NCI-H1436 treated with DMSO at 0.1 percent for 48 hours (cell line): ENCODE results near the gene SH2D7.

Experiments used
- DNase-seq: peaks from one replicate; lab custom pipeline; 2025; lab: John Stamatoyannopoulos, UW

The SH2D7 gene

GRCh38 chr15:78061963-78062427 lies 30.4 kb upstream of the SH2D7 start:
- no peak for DNase-seq

DNA sequence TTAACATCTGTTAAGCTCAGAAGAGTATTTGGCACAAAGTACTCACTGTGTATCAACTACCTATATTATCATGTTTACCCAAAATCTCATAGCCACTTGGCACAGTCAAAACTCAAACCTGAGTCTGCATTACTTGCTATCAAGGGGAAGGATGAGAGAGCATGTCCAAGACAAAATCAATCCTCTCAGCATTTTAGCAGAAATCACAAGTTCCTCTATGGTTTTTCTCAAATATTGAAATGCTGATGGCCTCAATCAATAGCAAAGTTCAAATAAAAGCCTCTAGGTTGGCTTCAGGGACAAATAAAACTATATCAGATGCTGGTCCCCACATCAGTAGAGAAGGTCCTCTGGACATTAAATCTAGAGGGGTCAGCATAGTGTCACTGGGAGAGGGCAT lies 29.1 kb upstream of the SH2D7 start:
- no peak for DNase-seq

- DNase-seq, result no peak
Observed at GRCh38 chr15:78063970-78064385, 28.4 kb upstream of the SH2D7 start.

- no peak for DNase-seq
Observed at GRCh38 chr15:78064544-78064943, 27.8 kb upstream of the SH2D7 start.

- no peak for DNase-seq
Observed at GRCh38 chr15:78065284-78065872, 27.0 kb upstream of the SH2D7 start.

GRCh38 chr15:78065973-78066946 lies 26.1 kb upstream of the SH2D7 start:
- no peak for DNase-seq

GRCh38 chr15:78067328-78068228 lies 24.8 kb upstream of the SH2D7 start:
- DNase-seq, result no peak

DNA sequence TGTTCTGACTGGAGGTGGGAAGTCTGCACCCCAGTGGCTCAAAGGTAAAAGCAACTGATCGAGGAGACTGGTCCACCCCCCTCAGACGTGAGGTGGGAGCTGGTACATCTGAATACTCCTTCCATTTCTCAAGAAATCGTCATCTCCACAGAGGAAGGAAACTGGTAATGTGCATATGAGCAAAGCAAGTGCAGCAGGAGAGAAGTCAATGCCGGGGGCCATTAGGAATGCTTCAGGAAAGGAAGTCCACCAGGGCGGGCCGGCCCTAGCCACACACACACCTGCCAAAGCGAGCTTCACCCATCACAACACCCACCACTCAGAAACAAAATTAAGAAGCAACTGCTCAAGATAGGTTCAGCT lies 23.3 kb upstream of the SH2D7 start:
- DNase-seq, result no peak

DNA sequence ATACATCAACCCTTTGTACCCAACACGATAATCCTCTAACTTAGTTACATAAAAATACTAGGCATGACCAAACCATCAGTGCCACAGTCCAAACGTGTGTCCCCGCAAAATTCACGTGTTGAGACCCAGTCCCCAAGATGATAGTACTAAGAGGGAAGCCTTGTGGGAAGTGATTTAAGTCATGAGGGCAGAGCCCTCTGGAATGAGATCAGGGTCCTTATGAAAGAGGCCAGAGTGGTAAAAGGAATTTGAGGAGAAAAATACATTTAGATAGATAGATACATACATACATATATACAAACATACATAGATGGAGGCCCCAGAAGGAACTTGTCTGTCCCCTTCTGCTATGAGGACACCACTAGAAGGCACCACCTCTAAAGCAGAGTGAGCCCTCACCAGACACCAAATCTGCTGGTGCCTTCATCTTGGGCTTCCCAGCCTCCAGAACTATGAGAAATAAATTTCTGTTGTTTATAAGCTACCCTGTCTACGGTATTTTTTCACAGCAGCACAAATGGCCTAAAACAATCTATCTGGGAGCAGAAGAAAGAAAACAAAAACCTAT lies 22.8 kb upstream of the SH2D7 start:
- DNase-seq, result no peak

- DNase-seq, result no peak
Observed at GRCh38 chr15:78070049-78070700, 22.2 kb upstream of the SH2D7 start.

GRCh38 chr15:78071383-78071782 lies 21.0 kb upstream of the SH2D7 start:
- no peak for DNase-seq

GRCh38 chr15:78072080-78072892 lies 20.1 kb upstream of the SH2D7 start:
- no peak for DNase-seq

DNA sequence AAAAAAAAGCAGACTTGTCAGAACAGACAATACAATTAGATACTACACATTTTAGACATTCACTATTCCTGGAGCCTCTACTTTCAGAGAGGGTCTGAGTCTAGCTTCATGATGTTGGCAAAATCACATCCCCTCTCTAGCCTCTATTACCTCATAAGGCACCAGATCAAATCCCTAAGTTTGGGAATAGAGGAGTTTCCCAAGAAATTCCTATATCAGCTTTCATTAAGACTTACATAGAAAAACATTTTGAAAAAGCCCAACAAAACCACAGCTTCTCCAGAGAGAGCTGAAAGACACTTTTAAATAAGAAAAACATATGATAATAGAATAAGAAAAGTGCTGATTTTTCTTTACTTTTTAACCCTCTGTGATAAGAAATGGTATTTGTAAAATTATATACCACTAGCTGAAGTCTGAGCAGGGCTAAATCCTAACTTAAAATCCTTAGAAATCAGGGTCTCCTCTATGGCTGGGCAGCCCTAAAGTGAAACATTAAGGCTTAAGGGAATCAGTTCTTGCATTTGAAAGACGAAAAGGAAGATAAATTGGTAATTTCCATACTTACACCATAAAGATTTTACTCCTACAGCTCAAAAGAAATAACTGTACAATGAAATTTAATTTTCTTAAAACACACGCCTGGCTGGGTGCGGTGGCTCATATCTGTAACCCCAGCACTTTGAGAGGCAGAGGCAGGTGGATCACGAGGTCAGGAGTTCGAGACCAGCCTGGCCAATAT lies 19.1 kb upstream of the SH2D7 start:
- DNase-seq, result no peak

DNA sequence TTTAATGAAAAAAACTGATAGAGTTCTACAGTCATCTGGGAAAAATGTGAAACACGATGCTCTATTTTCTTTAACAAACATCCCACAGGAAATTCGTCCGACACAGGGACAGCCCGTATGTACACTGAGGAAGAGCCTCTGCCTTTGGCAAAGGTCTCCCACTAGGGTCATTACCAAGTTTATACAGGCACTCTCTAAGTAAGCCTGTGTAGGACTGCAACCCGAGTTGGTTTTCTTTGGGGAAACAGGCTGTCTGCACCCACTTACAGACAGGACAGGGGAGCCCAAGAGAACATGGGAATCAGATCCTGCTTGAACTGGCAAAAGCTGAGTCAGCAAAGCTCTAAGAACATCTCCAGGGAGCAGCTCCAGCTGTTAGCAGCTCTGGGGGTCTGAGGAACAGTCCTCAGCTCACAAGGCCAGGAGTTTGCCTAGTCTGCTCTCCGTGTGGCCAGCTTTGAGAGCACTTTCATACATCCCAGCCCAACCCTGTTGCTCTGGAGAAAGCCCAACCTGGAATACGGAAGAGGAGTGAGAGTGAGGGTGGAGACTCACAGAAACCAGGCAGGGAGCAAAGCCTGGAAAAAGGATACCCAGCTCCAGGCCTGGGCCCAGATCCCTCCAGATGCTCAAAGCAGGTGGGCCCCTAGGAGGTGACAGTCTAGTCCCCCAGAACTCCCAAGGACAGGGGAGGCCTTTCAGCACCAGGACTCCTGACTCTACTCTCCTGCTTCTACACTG lies 16.7 kb upstream of the SH2D7 start:
- no peak for DNase-seq

DNA sequence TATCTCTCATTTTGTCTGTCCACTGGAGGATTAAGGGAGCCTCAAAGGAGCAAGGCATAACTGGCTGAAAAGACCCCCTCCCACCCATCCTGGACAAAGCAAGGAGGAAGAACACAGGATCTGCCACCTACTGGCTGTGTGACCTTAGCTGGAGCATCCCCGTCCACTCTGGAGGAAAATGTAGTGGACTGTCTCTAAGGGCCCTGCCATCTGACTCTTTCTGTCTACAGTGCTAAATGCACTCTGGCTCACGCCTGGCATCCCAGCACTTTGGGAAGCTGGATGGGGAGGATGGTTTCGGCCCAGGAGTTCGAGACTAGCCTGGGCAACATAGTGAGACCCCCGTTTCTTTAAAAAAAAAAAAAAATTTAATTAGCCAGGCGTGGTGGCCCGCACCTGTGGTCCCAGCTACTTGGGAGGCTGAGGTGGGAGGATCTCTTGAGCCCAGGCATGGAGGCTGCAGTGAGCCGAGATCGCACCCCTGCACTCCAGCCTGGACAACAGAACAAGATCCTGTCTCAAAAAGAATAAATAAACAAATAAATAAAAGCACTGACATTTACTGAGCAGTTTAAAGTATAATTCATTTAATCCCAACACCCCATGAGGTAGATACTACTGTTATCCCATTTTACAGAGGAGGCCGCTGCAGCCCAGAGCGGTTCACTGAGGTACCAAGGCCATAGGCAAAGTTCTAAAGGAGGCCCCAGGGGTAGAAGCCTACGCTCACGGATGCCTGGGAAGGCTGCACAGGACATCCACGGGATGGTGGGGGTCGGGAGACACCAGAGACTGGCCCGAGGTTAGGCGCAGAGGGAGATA lies 15.9 kb upstream of the SH2D7 start:
- DNase-seq, result no peak

DNA sequence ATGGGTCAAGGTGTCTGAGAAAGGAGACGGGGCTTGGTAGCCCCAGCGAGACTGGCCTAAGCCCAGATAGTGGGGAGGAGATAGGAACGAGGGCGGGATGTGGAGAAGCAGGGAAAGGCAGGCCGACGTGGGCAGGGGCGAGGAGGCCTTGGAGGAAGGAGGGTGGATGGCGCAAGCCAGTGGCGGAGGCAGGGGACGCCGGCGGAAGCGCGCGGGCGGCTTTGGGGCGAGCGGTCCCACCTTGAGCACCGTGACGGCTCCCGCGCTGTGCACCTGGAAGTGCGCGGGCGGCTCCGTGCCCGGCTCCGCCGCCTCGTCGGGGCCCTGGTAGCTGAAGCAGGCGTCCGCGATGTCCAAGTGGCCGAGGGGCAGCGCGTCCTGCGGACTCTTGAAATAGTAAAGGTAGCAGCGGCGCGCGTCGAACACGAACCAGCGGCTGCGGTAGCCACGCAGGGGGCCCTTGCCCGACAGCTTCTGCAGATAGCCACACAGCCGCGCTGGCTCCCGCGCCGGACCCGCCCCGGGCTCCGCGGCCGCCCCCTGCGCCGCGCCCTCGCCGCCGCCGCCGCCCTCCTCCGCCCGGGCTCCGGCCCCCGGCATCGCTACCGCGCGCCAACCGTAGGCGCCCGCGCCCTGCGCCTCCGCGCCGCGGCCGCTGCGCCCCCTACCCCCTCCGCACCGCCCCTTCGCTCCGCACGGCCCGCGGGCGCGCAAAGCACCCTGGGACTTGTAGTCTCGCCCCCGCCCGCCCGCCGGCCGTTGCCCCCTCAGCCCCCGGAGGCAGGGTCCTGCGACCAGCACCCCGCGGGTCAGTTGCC lies 15.1 kb upstream of the SH2D7 start, which contains the start of gene TBC1D2B:
TSS of gene TBC1D2B (minus strand) at position 659 of the 818 bp plus-strand sequence. CDS start at position 600, 59 bp downstream.
- no peak for DNase-seq

- DNase-seq, result no peak
Observed at GRCh38 chr15:78077871-78078210, 14.5 kb upstream of the SH2D7 start.
